Left lung (tissue), 10 donors: ENCODE data around the gene DIO2. TPM values are rescaled to one million over a fixed set of nuclear protein-coding genes. Genes with fewer than 3 reads are reported as not detected.
A peak's percentile ranks its signal among the peaks of the same experiment; 100 is the strongest.

Source experiments
- ATAC-seq: fragments of 200-7000 bp; cut with Tn5 transposase; one replicate; pipeline ENCODE4 v1.9.1; 2020; ENCODE audit warnings: moderate library complexity
- DNase-seq, 4 donors: peaks; one replicate each; pipeline ENCODE4 v3.0.0-alpha.2; 2013 to 2020
- H3K27ac ChIP-seq, 2 donors: fragments of 200-600 bp; sonication (generic) in 1 of 2; one replicate each; pipeline versions ENCODE4 v1.5.0 to v1.8.0; 2020 to 2021
- H3K27me3 ChIP-seq, 2 donors: fragments of 200-600 bp; sonication (generic) in 1 of 2; one replicate each; pipeline versions ENCODE4 v1.5.0 to v1.8.0; 2020 to 2021
- H3K36me3 ChIP-seq, 2 donors: fragments of 200-600 bp; sonication (generic) in 1 of 2; one replicate each; pipeline versions ENCODE4 v1.5.0 to v1.8.0; 2020 to 2021
- H3K4me1 ChIP-seq, 2 donors: fragments of 200-600 bp; one replicate each; pipeline ENCODE4 v1.8.0; 2021
- H3K4me3 ChIP-seq, 2 donors: fragments of 200-600 bp; sonication (generic) in 1 of 2; one replicate each; pipeline versions ENCODE4 v1.5.0 to v1.8.0; 2020 to 2021; ENCODE audit warnings: mild to moderate bottlenecking in 1 of 2
- H3K9me3 ChIP-seq, 2 donors: fragments of 200-600 bp; sonication (generic) in 1 of 2; one replicate each; pipeline versions ENCODE4 v1.5.0 to v1.8.0; 2020 to 2021
- CTCF ChIP-seq, 2 donors: fragments of 200-600 bp; sonication (generic) in 1 of 2; IDR thresholded peaks; one replicate each; pipeline versions ENCODE4 v1.5.0 to v1.8.0; 2021; ENCODE audit warnings: antibody characterized with exemption in 2 of 2
- intact Hi-C, 2 donors: fragments of 100-400 bp; cut with DNase I; formaldehyde crosslinking; loops; one replicate each; pipeline versions ENCODE4 v1.11.2 to v1.14.2; 2022
- polyA plus RNA-seq, 6 donors: library from polyadenylated mRNA; unstranded; fragments of 120-200 nt; gene quantifications; one replicate each; pipeline ENCODE4 v1.2.1, GENCODE V29; 2013; ENCODE audit not compliant: insufficient read length in 6 of 6
- total RNA-seq, 2 donors: library from RNA; stranded (reverse); fragmentation: NEBNext Ultra II Directional; extraction: Animal tissue kit (Norgen Biotek cat#: 25700); gene quantifications; one replicate each; pipeline ENCODE4 v1.2.1, GENCODE V29; 2021
- donor health status: DM: no; HTN: yes; CAD: no.
- donor health status: DM: no; HTN: no; CAD: no.

DIO2 gene
- total and polyA plus RNA-seq, 8 donors = 0.72 to 7.5 (median 1.7) TPM

GRCh38 chr14:80202888-80203562 lies 8.3 kb downstream of the DIO2 start:
- H3K4me1 ChIP-seq = no peaks in the 10 kb centered on the region
- H3K9me3 ChIP-seq = no peaks in the 10 kb centered on the region
- no peak for TF ChIP-seq CTCF (IDR thresholded peaks at IDR 0.05)
- no peak for ATAC-seq
- no peak overlapping the region for H3K4me3 ChIP-seq
- no peaks in the 10 kb centered on the region for H3K27me3 ChIP-seq
- no peak overlapping the region for H3K27ac ChIP-seq
- no peaks in the 10 kb centered on the region for H3K36me3 ChIP-seq
- intact Hi-C loops = no loop called here
- DNase-seq = peak in 1 of 4 donors; percentile 37

- Histone ChIP-seq H3K9me3 (no peaks in the 10 kb centered on the region), H3K27me3 (no peaks in the 10 kb centered on the region), H3K4me3 (no peak overlapping the region), H3K27ac (no peak overlapping the region), H3K36me3 (no peaks in the 10 kb centered on the region), H3K4me1 (no peaks in the 10 kb centered on the region)
- intact Hi-C loops = no loop called here
- ATAC-seq (no peak), DNase-seq (no peak)
- TF ChIP-seq CTCF (IDR thresholded peaks at IDR 0.05) = no peak
Measured at GRCh38 chr14:80200093-80200492, 11.2 kb downstream of the DIO2 start.

GRCh38 chr14:80188571-80188970 lies 22.7 kb downstream of the DIO2 start:
- DNase-seq = no peak
- no peaks in the 10 kb centered on the region for H3K27me3 ChIP-seq
- H3K4me1 ChIP-seq = no peaks in the 10 kb centered on the region
- peaks cover 0 to 5% of the 10 kb centered on the region in 2 donors for H3K9me3 ChIP-seq
- H3K27ac ChIP-seq = no peak overlapping the region
- no peaks in the 10 kb centered on the region for H3K36me3 ChIP-seq
- no peak for ATAC-seq
- no peak for TF ChIP-seq CTCF (IDR thresholded peaks at IDR 0.05)
- H3K4me3 ChIP-seq = no peak overlapping the region
- intact Hi-C loops = no loop called here

GRCh38 chr14:80186301-80186800 lies 25.0 kb downstream of the DIO2 start:
- H3K27ac ChIP-seq = no peak overlapping the region
- DNase-seq (no peak), ATAC-seq (no peak)
- H3K4me1 ChIP-seq = no peaks in the 10 kb centered on the region
- H3K36me3 ChIP-seq = no peaks in the 10 kb centered on the region
- no peaks in the 10 kb centered on the region for H3K27me3 ChIP-seq
- intact Hi-C loops = no loop called here
- peaks cover 0 to 5% of the 10 kb centered on the region in 2 donors for H3K9me3 ChIP-seq
- no peak for TF ChIP-seq CTCF (IDR thresholded peaks at IDR 0.05)
- H3K4me3 ChIP-seq = no peak overlapping the region

GRCh38 chr14:80176893-80177292 lies 34.4 kb downstream of the DIO2 start:
- ATAC-seq (no peak), DNase-seq (no peak)
- H3K4me3 ChIP-seq = no peak overlapping the region
- no peaks in the 10 kb centered on the region for H3K4me1 ChIP-seq
- H3K27ac ChIP-seq = no peak overlapping the region
- no peak for TF ChIP-seq CTCF (IDR thresholded peaks at IDR 0.05)
- H3K36me3 ChIP-seq = no peaks in the 10 kb centered on the region
- intact Hi-C loops = no loop called here
- no peaks in the 10 kb centered on the region for H3K27me3 ChIP-seq
- no peaks in the 10 kb centered on the region for H3K9me3 ChIP-seq
